T-helper 1 cell (primary cell): ENCODE data around the gene SMURF2.
A peak's percentile ranks its signal among the peaks of the same experiment; 100 is the strongest.

Source experiments
- DNase-seq, 5 donors: peaks; one replicate each; pipeline ENCODE4 v3.0.0-alpha.2; 2012 to 2020

Gene SMURF2

DNA sequence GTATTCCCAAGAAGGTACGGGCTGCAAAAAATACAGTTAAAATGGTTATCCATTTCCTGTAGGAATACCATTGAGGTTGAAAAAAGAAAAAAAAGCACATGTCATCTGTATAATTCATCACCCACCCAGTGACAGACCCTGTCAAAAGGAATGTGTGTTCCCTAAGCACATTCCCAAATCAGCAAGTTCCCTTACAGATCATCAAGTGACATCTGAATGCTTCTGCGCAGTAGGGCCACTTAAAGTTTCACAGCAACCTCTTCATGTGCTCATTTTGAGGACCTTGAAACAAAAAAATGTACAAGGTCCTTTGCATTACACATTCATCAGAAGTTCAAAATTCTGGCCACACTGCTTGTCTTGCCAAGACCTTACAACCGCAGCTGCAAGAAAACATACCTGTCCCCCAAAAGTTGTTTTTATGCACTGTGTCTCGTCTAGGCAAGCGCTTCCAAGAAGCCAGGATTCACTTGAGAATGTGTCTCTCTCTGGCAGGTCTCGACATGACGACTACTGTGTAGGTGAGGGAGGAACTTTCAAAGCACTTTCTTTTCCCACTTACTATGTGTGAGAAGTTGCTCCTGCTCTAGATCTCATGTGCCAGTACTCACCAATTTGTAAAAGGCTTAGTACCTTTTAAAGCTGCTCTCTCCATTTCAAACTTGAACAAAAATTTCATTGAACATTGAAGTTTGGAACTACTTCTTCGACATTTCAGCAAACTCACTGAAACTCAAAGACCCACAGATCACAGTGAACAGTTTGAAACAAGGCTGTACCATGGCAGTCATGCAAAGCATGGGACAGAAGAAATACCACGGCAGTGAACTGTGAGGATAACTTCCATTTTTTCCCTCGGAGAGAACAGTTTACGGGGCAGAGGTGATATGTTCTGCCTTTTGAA lies 161.0 kb downstream of the SMURF2 start:
- no peak for DNase-seq

DNA sequence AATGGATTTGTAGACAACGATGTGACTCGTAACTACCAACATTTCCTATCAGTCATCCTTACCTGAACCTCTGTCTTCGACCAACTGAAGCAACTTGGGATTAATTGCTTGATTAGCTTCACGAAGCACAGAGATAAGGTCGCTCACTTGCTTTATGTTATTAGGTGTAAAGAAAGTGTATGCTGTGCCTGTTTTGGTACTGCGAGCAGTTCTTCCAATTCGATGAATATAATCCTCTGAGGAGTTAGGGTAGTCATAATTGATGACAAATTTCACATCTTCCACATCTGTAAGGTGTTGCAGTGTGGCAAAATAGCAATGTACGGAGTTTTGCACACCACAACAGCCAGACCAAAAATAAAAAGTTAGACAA lies 161.6 kb downstream of the SMURF2 start:
- DNase-seq: no peak

DNA sequence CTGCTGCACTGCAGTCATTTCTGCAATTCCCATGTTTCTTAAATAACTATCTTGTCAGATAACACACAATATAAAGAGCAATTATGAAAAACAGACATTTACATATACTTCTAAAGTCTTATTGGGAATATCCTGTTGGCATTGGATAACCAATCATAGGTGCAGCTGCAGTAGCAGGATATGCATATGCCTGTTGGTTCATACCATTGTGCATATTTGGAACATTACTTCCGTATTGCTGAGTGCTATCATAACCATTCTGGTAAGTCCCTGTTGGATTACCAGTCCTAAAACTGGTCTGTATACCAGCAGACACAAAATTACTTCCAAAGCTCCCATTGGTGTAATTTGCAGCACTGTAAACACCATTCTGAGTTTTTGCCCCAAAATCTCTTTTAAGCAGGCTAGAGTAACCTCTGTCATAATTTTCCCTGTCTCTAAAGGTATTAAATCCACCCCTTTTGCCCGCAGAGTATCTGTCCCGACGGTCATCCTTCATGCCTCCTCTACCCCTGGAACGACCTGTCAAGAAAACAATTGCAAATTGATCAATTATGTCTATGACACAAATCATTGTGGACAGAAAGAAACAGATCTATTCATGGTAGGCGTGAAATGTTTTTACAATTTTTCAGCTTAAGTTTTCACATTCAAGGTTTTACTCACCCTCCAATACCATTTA lies 162.2 kb downstream of the SMURF2 start:
- no peak for DNase-seq

DNA sequence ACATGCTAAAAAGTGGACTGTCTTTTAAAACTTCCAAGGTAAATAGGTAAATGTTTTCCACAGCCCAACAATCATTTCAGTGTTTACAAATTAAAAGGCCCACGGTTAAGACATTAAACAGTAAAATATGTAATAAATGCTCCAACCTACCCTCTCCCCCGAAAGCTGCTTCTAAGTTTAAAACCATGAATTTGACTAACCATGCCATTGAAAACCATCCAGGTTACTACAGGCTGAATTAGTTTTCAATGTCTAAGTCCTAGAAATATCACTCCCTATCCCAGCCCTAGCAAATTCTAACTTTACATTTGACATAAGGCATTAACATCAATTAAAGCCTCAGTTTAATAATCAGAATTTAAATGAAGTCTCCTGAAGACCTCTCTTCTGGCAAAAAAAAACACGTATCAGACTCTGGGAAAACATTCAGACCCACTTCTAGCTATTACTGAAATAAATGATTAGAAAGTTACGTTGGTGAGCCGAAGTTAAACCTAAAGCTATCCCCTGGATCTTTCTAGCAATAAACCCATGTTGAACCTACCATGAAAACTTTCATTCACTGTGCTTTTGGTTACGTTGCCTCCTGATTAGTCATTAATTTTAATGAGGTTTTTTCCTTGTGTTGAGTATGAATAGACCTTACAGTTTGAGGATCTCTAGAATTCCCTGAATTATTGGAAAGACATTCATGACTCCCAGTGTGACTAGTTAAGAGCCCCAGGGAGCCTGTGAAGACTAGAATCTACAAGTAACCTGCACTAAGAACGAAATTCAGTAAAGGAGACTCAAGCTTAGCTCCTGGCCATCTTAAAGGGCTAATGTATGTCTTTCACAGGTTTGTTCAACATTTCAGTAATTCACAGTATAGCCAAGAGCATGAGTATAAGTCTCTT lies 163.6 kb downstream of the SMURF2 start:
- DNase-seq: no peak

DNA sequence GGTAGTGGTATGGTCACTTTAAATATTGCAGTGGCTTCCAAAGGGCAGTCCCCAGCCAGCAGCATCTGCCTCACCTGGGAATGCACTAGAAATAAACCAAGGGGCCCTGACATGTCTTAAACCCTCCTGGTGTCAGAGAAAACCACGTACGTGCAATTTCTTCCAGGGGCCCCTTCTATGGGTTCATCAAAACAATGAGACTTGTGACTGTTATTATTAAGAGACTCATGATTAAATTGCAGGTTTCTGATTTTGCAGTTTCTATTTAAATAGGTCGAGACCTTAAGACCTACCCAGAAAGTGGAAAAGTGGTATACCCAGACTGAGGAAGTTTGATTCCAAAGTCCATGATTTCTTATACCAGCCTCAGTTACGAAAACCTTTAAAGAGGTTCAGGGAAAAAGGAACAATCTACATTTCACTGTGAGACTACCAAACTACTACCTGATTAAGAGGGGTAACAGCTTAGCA lies 164.5 kb downstream of the SMURF2 start:
- no peak for DNase-seq

DNA sequence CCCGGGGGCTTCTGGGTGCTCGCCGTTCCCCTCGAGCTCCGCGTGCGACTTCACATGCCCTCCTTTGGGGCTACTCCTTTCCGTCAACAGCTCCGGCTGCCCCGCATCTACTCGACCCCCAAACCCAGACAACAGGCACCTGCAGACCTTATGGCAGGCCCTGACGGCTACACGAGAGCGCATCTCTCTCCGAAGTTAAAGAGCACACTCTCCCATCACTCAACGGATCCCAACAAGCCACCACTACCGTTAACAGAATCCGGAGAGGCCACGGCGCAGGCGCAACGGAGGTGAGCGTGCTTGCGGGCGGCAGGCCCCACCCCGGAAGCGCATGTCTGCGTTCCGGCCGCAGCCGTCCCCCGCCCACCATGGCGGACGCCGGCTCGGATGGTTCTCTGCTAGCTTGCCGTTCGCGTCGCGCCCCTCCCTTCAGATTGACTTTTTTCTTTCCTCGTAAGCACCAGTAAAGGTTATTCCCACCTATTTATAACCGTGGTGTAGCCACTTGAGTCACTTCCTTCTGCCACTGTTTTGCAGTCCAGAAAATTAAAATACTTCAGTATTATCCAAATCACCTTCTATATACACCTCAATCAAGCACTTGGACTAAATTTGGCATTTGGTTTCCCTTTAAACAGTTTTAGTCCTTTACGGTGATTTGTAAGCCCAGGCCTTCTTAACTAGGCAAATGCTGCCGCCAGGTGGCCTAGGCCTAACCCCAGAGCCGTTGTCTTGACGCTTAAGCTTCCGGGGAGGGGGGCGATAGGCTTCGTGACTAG lies 165.1 kb downstream of the SMURF2 start, which contains the start of gene POLG2:
POLG2 (minus strand) TSS at position 269 of the 779 bp plus-strand sequence; CDS start at position 183, 86 bp downstream.
- peak; percentile 92 to 97 (median 94) for DNase-seq

DNA sequence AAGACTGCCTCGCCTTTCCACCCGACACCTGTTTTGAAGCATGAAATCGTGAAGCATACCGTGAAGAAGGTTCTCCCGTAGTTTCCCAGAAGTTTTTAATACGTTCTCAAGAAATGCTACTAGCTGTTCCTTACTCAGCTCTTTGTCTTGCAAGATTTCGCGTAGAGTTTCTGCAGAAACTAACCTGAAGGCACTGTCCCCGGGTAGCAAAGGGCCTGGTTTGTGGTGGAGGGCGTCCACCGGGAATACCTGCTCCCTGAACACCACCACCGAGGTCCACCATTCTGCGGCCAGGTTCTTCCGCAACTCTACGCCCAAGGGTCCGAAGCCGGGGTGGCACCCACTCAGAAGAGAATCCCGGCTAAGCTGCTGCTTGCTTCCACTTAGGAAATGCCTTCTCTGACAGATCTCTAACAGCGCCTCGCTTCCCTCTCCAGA lies 165.7 kb downstream of the SMURF2 start:
- DNase-seq: no peak
